ENCODE results near the gene ZNF688.

- TF ChIP-seq RAD21 (IDR thresholded peaks at IDR 0.05; ENCODE audit: low read depth) = no peak
- TF ChIP-seq, protein P1, sequence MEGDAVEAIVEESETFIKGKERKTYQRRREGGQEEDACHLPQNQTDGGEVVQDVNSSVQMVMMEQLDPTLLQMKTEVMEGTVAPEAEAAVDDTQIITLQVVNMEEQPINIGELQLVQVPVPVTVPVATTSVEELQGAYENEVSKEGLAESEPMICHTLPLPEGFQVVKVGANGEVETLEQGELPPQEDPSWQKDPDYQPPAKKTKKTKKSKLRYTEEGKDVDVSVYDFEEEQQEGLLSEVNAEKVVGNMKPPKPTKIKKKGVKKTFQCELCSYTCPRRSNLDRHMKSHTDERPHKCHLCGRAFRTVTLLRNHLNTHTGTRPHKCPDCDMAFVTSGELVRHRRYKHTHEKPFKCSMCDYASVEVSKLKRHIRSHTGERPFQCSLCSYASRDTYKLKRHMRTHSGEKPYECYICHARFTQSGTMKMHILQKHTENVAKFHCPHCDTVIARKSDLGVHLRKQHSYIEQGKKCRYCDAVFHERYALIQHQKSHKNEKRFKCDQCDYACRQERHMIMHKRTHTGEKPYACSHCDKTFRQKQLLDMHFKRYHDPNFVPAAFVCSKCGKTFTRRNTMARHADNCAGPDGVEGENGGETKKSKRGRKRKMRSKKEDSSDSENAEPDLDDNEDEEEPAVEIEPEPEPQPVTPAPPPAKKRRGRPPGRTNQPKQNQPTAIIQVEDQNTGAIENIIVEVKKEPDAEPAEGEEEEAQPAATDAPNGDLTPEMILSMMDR (IDR thresholded peaks at IDR 0.05 in 2 of 3, conservative IDR thresholded peaks at IDR 0.05 in 1 of 3; ENCODE audit: borderline replicate concordance in 1 of 3, insufficient read depth in 1 of 3, low read depth in 2 of 3, low read length in 2 of 3) = no peak
- TF ChIP-seq JUND (IDR thresholded peaks at IDR 0.05) = no peak
- no peak for TF ChIP-seq POLR2AphosphoS5 (IDR thresholded peaks at IDR 0.05; ENCODE audit: low read depth, low read length)
- no peak for TF ChIP-seq CEBPB (IDR thresholded peaks at IDR 0.05; ENCODE audit: low read depth)
- TF ChIP-seq SRF (IDR thresholded peaks at IDR 0.05; ENCODE audit: low read depth) = no peak
- TF ChIP-seq ZFX (IDR thresholded peaks at IDR 0.05) = no peak
- TF ChIP-seq CBX3 (IDR thresholded peaks at IDR 0.05; ENCODE audit: low read depth) = no peak
These were observed 14.1 kb upstream of the ZNF688 start, which contains the start of gene ZNF785 for GRCh38 chr16:30585400-30586191.

All from HCT116 (cell line).